Measurements from ENCODE around the gene ANKRD12.
A peak's percentile ranks its signal among the peaks of the same experiment; 100 is the strongest.

Gene ANKRD12

DNA sequence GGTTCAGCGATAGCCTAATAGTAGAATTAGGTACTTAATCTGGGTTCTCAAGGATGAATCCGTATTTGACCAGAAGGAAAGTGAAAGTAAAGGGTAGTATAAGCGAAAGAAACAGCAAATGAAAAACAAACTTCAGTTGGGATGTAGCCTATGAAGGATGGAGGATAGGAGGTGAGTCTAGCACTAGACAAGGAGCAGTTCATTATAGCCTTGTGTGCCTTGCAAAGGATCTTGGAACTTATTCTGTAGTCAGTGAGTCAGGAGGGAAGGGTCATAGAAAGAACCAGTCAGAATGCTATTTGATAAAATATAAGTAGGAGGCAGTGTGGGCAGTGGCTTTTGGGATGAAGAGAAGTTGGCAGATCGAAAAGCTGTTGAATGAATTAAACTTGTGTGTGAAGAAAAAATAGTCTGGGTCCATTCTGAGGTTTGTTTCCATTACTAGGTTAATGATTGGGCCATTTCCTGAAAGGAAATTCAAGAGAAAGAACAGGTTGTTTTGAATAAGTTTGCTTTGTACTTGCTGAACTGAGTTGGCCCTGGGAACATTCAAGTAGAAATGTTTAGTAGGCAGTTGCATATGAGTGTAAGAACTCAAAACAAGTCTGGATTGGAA, 48.5 kb downstream of the ANKRD12 start:
- Histone ChIP-seq H3K27me3 (ENCODE audit: control insufficient read depth, insufficient read depth, low read length) (no peaks in the 10 kb centered on the region), H3K9me3 (ENCODE audit: control insufficient read depth, insufficient read depth, low read length) (no peaks in the 10 kb centered on the region), H3K9ac (ENCODE audit: low read depth, low read length) (no peak overlapping the region), H3K4me3 (ENCODE audit: low read depth, low read length) (no peak overlapping the region), H3K4me1 (ENCODE audit: control insufficient read depth, insufficient read depth, low read length) (peaks cover 3% of the 10 kb centered on the region; the same call in 1 of the 2 replicates), H3K36me3 (ENCODE audit: control insufficient read depth, insufficient read depth, low read length) (0 out of 2 replicates have a peak, but pooled peaks cover 3% of the 10 kb centered on the region), H3K27ac (ENCODE audit: low read depth, low read length) (no peak overlapping the region)

- Histone ChIP-seq H3K36me3 (ENCODE audit: control insufficient read depth, insufficient read depth, low read length) (no peaks in the 10 kb centered on the region), H3K4me1 (ENCODE audit: control insufficient read depth, insufficient read depth, low read length) (peaks cover 3% of the 10 kb centered on the region; the same call in 1 of the 2 replicates), H3K27me3 (ENCODE audit: control insufficient read depth, insufficient read depth, low read length) (no peaks in the 10 kb centered on the region), H3K9ac (ENCODE audit: low read depth, low read length) (no peak overlapping the region), H3K9me3 (ENCODE audit: control insufficient read depth, insufficient read depth, low read length) (no peaks in the 10 kb centered on the region), H3K27ac (ENCODE audit: low read depth, low read length) (no peak overlapping the region), H3K4me3 (ENCODE audit: low read depth, low read length) (no peak overlapping the region)
Measured at GRCh38 chr18:9188359-9189231, 52.0 kb downstream of the ANKRD12 start.

DNA sequence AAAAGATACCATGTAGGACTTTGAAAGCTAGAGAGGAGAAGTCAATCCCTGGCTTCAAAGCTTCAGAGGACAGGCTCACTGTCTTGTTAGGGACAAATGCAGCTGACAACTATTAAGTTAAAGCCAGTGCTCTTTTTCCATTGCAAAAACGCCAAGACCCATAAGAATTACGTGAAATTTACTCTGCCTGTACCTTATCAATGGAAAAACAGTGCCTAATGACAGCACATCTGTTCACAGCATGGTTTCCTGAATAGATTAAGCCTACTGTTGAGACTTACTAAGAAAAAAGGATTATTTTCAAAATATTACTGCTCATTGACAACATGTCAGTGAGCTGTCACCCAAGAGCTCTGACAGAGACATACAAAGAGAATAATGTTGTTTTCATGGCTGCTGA, 52.9 kb downstream of the ANKRD12 start:
- Histone ChIP-seq H3K4me3 (ENCODE audit: low read depth, low read length) (no peak overlapping the region), H3K36me3 (ENCODE audit: control insufficient read depth, insufficient read depth, low read length) (no peaks in the 10 kb centered on the region), H3K9ac (ENCODE audit: low read depth, low read length) (no peak overlapping the region), H3K9me3 (ENCODE audit: control insufficient read depth, insufficient read depth, low read length) (no peaks in the 10 kb centered on the region), H3K27me3 (ENCODE audit: control insufficient read depth, insufficient read depth, low read length) (no peaks in the 10 kb centered on the region), H3K4me1 (ENCODE audit: control insufficient read depth, insufficient read depth, low read length) (peaks cover 3% of the 10 kb centered on the region; the same call in 1 of the 2 replicates), H3K27ac (ENCODE audit: low read depth, low read length) (no peak overlapping the region)

GRCh38 chr18:9191658-9192256, 55.2 kb downstream of the ANKRD12 start:
- Histone ChIP-seq H3K4me3 (ENCODE audit: low read depth, low read length) (no peak overlapping the region), H3K9me3 (ENCODE audit: control insufficient read depth, insufficient read depth, low read length) (no peaks in the 10 kb centered on the region), H3K36me3 (ENCODE audit: control insufficient read depth, insufficient read depth, low read length) (peaks cover 8% of the 10 kb centered on the region; the same call in 1 of the 2 replicates), H3K9ac (ENCODE audit: low read depth, low read length) (no peak overlapping the region), H3K4me1 (ENCODE audit: control insufficient read depth, insufficient read depth, low read length) (no peaks in the 10 kb centered on the region), H3K27ac (ENCODE audit: low read depth, low read length) (no peak overlapping the region), H3K27me3 (ENCODE audit: control insufficient read depth, insufficient read depth, low read length) (no peaks in the 10 kb centered on the region)

GRCh38 chr18:9193031-9193430, 56.5 kb downstream of the ANKRD12 start:
- Histone ChIP-seq H3K36me3 (ENCODE audit: control insufficient read depth, insufficient read depth, low read length) (peaks cover 8% of the 10 kb centered on the region; the same call in 1 of the 2 replicates), H3K27me3 (ENCODE audit: control insufficient read depth, insufficient read depth, low read length) (no peaks in the 10 kb centered on the region), H3K4me1 (ENCODE audit: control insufficient read depth, insufficient read depth, low read length) (no peaks in the 10 kb centered on the region), H3K9ac (ENCODE audit: low read depth, low read length) (no peak overlapping the region), H3K27ac (ENCODE audit: low read depth, low read length) (no peak overlapping the region), H3K9me3 (ENCODE audit: control insufficient read depth, insufficient read depth, low read length) (no peaks in the 10 kb centered on the region), H3K4me3 (ENCODE audit: low read depth, low read length) (no peak overlapping the region)

DNA sequence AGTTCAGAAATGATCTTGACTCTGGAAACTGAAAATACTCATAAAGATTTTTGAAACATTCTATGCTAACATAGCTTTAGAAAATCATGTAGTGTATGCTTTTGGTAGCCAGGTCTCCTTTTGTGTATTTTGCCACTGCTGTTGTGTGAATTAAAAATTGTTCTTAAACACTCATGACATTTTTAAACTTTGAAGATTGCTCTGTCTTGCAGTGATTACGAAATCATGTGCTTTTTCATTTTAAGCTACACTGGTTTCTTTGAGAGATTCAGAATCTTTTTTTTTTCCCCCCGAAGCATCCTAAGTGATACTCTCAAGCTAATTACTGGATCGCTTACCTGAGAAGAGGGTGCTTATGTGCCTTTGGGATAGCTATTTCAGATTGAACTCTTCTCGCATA, 60.0 kb downstream of the ANKRD12 start:
- Histone ChIP-seq H3K9ac (ENCODE audit: low read depth, low read length) (no peak overlapping the region), H3K36me3 (ENCODE audit: control insufficient read depth, insufficient read depth, low read length) (peaks cover 8% of the 10 kb centered on the region; the same call in 1 of the 2 replicates), H3K9me3 (ENCODE audit: control insufficient read depth, insufficient read depth, low read length) (no peaks in the 10 kb centered on the region)

DNA sequence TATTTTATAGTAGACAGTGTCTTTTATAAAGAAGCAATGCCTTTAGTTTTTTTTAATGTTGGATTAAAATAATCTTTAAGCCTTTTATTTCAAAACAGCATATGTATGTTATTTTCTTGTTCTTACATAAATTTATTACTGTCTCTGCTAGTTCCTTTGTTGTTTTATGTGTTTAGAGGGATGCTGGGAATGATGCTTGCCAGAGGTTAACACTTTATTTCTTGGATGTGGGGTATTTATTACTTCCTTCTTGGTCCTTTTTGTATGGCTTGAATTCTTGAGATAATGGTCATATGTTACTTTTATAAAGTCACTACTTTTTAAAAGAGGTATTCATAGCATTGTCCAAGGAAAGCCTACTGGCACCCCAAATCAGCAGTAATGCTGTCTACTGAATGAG, 63.1 kb downstream of the ANKRD12 start:
- H3K9ac ChIP-seq (ENCODE audit: low read depth, low read length), result no peak overlapping the region
- no peak overlapping the region for H3K4me3 ChIP-seq (ENCODE audit: low read depth, low read length)
- no peak overlapping the region for H3K27ac ChIP-seq (ENCODE audit: low read depth, low read length)
- H3K9me3 ChIP-seq (ENCODE audit: control insufficient read depth, insufficient read depth, low read length), result no peaks in the 10 kb centered on the region
- peaks cover 16% of the 10 kb centered on the region for H3K4me1 ChIP-seq (ENCODE audit: control insufficient read depth, insufficient read depth, low read length)
- no peaks in the 10 kb centered on the region for H3K27me3 ChIP-seq (ENCODE audit: control insufficient read depth, insufficient read depth, low read length)
- peaks cover 8% of the 10 kb centered on the region; the same call in 1 of the 2 replicates for H3K36me3 ChIP-seq (ENCODE audit: control insufficient read depth, insufficient read depth, low read length)

More for the DNA sequence above, 60.0 kb downstream of the ANKRD12 start:
- Histone ChIP-seq H3K4me1 (ENCODE audit: control insufficient read depth, insufficient read depth, low read length) (peaks cover 15% of the 10 kb centered on the region), H3K27ac (ENCODE audit: low read depth, low read length) (no peak overlapping the region), H3K4me3 (ENCODE audit: low read depth, low read length) (no peak overlapping the region), H3K27me3 (ENCODE audit: control insufficient read depth, insufficient read depth, low read length) (no peaks in the 10 kb centered on the region)

GRCh38 chr18:9201224-9201623, 64.6 kb downstream of the ANKRD12 start:
- no peaks in the 10 kb centered on the region for H3K27me3 ChIP-seq (ENCODE audit: control insufficient read depth, insufficient read depth, low read length)
- peaks cover 16% of the 10 kb centered on the region for H3K4me1 ChIP-seq (ENCODE audit: control insufficient read depth, insufficient read depth, low read length)
- H3K9ac ChIP-seq (ENCODE audit: low read depth, low read length), result no peak overlapping the region
- H3K27ac ChIP-seq (ENCODE audit: low read depth, low read length), result peak overlapping the region; percentile 74
- 0 out of 2 replicates have a peak, but pooled peaks cover 3% of the 10 kb centered on the region for H3K36me3 ChIP-seq (ENCODE audit: control insufficient read depth, insufficient read depth, low read length)
- no peaks in the 10 kb centered on the region for H3K9me3 ChIP-seq (ENCODE audit: control insufficient read depth, insufficient read depth, low read length)
- peak overlapping the region; percentile 5; the same call in 1 of the 2 replicates for H3K4me3 ChIP-seq (ENCODE audit: low read depth, low read length)

GRCh38 chr18:9204659-9205058, 68.1 kb downstream of the ANKRD12 start:
- no peak overlapping the region for H3K27ac ChIP-seq (ENCODE audit: low read depth, low read length)
- no peak overlapping the region for H3K9ac ChIP-seq (ENCODE audit: low read depth, low read length)

DNA sequence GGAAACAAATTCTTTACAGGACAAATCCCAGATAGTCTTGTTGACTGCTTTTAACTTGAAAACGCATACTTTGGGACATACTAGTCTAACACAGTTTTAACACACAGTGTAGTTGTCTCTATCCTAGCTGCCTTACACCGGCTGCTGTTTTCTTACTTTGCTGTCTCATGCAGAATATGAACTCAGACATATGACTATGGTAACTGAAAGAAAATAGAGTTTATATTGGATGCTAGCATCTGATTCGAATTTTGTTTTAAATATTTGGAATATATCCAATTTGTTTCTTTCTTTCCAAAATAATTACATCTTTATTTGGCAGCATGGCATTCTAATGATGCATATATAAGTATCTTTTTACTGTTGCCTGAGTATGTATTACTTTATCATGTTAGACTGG, 69.8 kb downstream of the ANKRD12 start:
- H3K27ac ChIP-seq (ENCODE audit: low read depth, low read length), result no peak overlapping the region
- no peaks in the 10 kb centered on the region for H3K27me3 ChIP-seq (ENCODE audit: control insufficient read depth, insufficient read depth, low read length)
- H3K36me3 ChIP-seq (ENCODE audit: control insufficient read depth, insufficient read depth, low read length), result peaks cover 5% of the 10 kb centered on the region
- H3K4me3 ChIP-seq (ENCODE audit: low read depth, low read length), result no peak overlapping the region
- peaks cover 3% of the 10 kb centered on the region for H3K4me1 ChIP-seq (ENCODE audit: control insufficient read depth, insufficient read depth, low read length)
- no peak overlapping the region for H3K9ac ChIP-seq (ENCODE audit: low read depth, low read length)
- H3K9me3 ChIP-seq (ENCODE audit: control insufficient read depth, insufficient read depth, low read length), result no peaks in the 10 kb centered on the region

More at GRCh38 chr18:9204659-9205058, 68.1 kb downstream of the ANKRD12 start:
- Histone ChIP-seq H3K36me3 (ENCODE audit: control insufficient read depth, insufficient read depth, low read length) (no peaks in the 10 kb centered on the region), H3K4me3 (ENCODE audit: low read depth, low read length) (no peak overlapping the region), H3K9me3 (ENCODE audit: control insufficient read depth, insufficient read depth, low read length) (no peaks in the 10 kb centered on the region), H3K27me3 (ENCODE audit: control insufficient read depth, insufficient read depth, low read length) (no peaks in the 10 kb centered on the region), H3K4me1 (ENCODE audit: control insufficient read depth, insufficient read depth, low read length) (peaks cover 16% of the 10 kb centered on the region)

All from HUES48 (cell line).